CD8-positive, alpha-beta memory T cell (primary cell): Measurements from ENCODE around the gene SPPL2B. TPM values are rescaled to one million over a fixed set of nuclear protein-coding genes. Genes with fewer than 3 reads are reported as not detected.
"Not testable (repeated sequence)": the region's sequence is repeated elsewhere in the genome, so short reads cannot be mapped to it uniquely, and the experiment has no call there.

Source experiments
- CTCF ChIA-PET: fragments of 350-600 bp; sonication (Branson Sonifier 250); formaldehyde crosslinking; loops from one replicate; lab custom pipeline; 2021; ENCODE audit warnings: antibody characterized with exemption; lab: Charles Lee
- POLR2A ChIA-PET: fragments of 350-600 bp; sonication (Branson Sonifier 250); formaldehyde crosslinking; loops from one replicate; lab custom pipeline; 2021; ENCODE audit warnings: antibody characterized with exemption; lab: Charles Lee
- DNase-seq, 5 donors: peaks; one replicate each; pipeline versions ENCODE4 v3.0.0 to v3.0.0-alpha.2; 2020 to 2022; ENCODE audit warnings: mixed read lengths in 1 of 5
- H3K27ac ChIP-seq: one replicate; pipeline ENCODE4 v1.7.0; 2013; ENCODE audit warnings: low read depth, mild to moderate bottlenecking, low read length, moderate library complexity
- H3K27me3 ChIP-seq: 2 replicates; pipeline ENCODE4 v1.7.0; 2013; ENCODE audit warnings: low read length, mild to moderate bottlenecking; ENCODE audit not compliant: insufficient read depth, poor library complexity, severe bottlenecking
- H3K36me3 ChIP-seq: 2 replicates; pipeline ENCODE4 v1.7.0; 2013; ENCODE audit warnings: mild to moderate bottlenecking, low read length, moderate library complexity; ENCODE audit not compliant: insufficient read depth
- H3K4me1 ChIP-seq: 2 replicates; pipeline ENCODE4 v1.7.0; 2013; ENCODE audit warnings: mild to moderate bottlenecking, low read length, moderate library complexity; ENCODE audit not compliant: insufficient read depth
- H3K4me3 ChIP-seq: 2 replicates; pipeline ENCODE4 v1.7.0; 2013; ENCODE audit warnings: mild to moderate bottlenecking, low read length
- H3K9me3 ChIP-seq: 2 replicates; pipeline ENCODE4 v1.7.0; 2013; ENCODE audit warnings: mild to moderate bottlenecking, low read length
- H3K27ac Mint-ChIP-seq, 8 donors: one replicate each; pipeline ENCODE4 v1.8.0; 2020 to 2021; ENCODE audit warnings: mixed read lengths in 8 of 8, mild to moderate bottlenecking in 6 of 8, inconsistent platforms in 3 of 8, moderate library complexity in 3 of 8
- H3K27me3 Mint-ChIP-seq, 2 donors: one replicate each; pipeline ENCODE4 v1.8.0; 2020 to 2021; ENCODE audit warnings: mixed read lengths in 2 of 2, mild to moderate bottlenecking in 1 of 2, moderate library complexity in 1 of 2
- H3K36me3 Mint-ChIP-seq, 3 donors: one replicate each; pipeline ENCODE4 v1.8.0; 2020 to 2021; ENCODE audit warnings: mixed read lengths in 3 of 3, inconsistent platforms in 1 of 3, mild to moderate bottlenecking in 1 of 3
- H3K4me1 Mint-ChIP-seq, 3 donors: one replicate each; pipeline ENCODE4 v1.8.0; 2020 to 2021; ENCODE audit warnings: mixed read lengths in 3 of 3, inconsistent platforms in 1 of 3, mild to moderate bottlenecking in 1 of 3
- H3K4me3 Mint-ChIP-seq, 7 donors: one replicate each; pipeline ENCODE4 v1.8.0; 2020 to 2021; ENCODE audit warnings: mixed read lengths in 7 of 7, mild to moderate bottlenecking in 6 of 7, moderate library complexity in 4 of 7, inconsistent platforms in 2 of 7
- H3K9me3 Mint-ChIP-seq, 5 donors: one replicate each; pipeline ENCODE4 v1.8.0; 2020 to 2022; ENCODE audit warnings: mixed read lengths in 5 of 5, mild to moderate bottlenecking in 3 of 5, moderate library complexity in 2 of 5, inconsistent platforms in 1 of 5
- polyA plus RNA-seq: library from polyadenylated mRNA; unstranded; fragments of 300-500 nt; fragmentation: Illumina TruSeq; gene quantifications from one replicate; pipeline ENCODE4 v1.2.3, GENCODE V29; 2021
- total RNA-seq, 2 experiments: library from RNA; stranded (reverse); gene quantifications; one replicate each; pipeline ENCODE4 v1.2.3, GENCODE V29; 2021

Gene SPPL2B
- total and polyA plus RNA-seq, 3 experiments from 2014 or later: 8.4 to 41.4 (median 39.0) TPM

GRCh38 chr19:2392899-2393298 is 64.4 kb downstream of the SPPL2B start:
- not testable (repeated sequence) for H3K4me1 ChIP-seq, H3K36me3 ChIP-seq, H3K27ac ChIP-seq, H3K4me3 Mint-ChIP-seq, H3K36me3 Mint-ChIP-seq, H3K27me3 ChIP-seq, DNase-seq, H3K4me3 ChIP-seq, H3K9me3 ChIP-seq, H3K9me3 Mint-ChIP-seq
- peak overlapping the region in 2 of 8 donors; percentile 39 to 61 for H3K27ac Mint-ChIP-seq
- peaks cover 4 to 15% (median 4%) of the 10 kb centered on the region in 3 donors for H3K4me1 Mint-ChIP-seq
- H3K27me3 Mint-ChIP-seq: peaks cover 7 to 12% of the 10 kb centered on the region in 2 donors
- ChIA-PET CTCF (interaction anchor here (1.2 to 5.3 kb wide), 3 partner anchors 119 to 237 kb away, joined by 3 to 35 read pairs (median 9); no protein-coding TSS in a partner anchor), POLR2A (interaction anchor here (0.6 to 1.2 kb wide), 2 partner anchors 21 to 117 kb away, joined by 3 to 4 read pairs; no protein-coding TSS in a partner anchor)

GRCh38 chr19:2394054-2394441 is 65.6 kb downstream of the SPPL2B start:
- no peak overlapping the region for H3K4me3 ChIP-seq

GRCh38 chr19:2394442-2395292 is 66.2 kb downstream of the SPPL2B start:
- no peaks in the 10 kb centered on the region for H3K9me3 ChIP-seq
- H3K27me3 Mint-ChIP-seq: peaks cover 6 to 11% of the 10 kb centered on the region in 2 donors
- CTCF ChIA-PET: interaction anchor here (0.8 to 5.3 kb wide), 3 partner anchors 121 to 159 kb away, joined by 3 to 35 read pairs (median 3); partner anchors contain the start of gene PLEKHJ1
- H3K4me3 Mint-ChIP-seq: peak overlapping the region in 6 of 7 donors; percentile 23 to 86 (median 78)
- H3K4me1 Mint-ChIP-seq: peaks cover 4 to 15% (median 4%) of the 10 kb centered on the region in 3 donors
- H3K4me3 ChIP-seq: no peak overlapping the region
- no peak overlapping the region for H3K27ac ChIP-seq
- peak in 1 of 5 donors; percentile 36 for DNase-seq
- no peaks in the 10 kb centered on the region for H3K36me3 Mint-ChIP-seq
- peak overlapping the region in 2 of 8 donors; percentile 70 to 81 for H3K27ac Mint-ChIP-seq
- no peaks in the 10 kb centered on the region for H3K36me3 ChIP-seq
- POLR2A ChIA-PET: interaction anchor here (0.5 kb wide), 1 partner anchor 62 kb away, joined by 3 read pairs; no protein-coding TSS in a partner anchor
- no peaks in the 10 kb centered on the region for H3K9me3 Mint-ChIP-seq
- H3K27me3 ChIP-seq: no peaks in the 10 kb centered on the region
- no peaks in the 10 kb centered on the region for H3K4me1 ChIP-seq

More at GRCh38 chr19:2394054-2394441, 65.6 kb downstream of the SPPL2B start:
- Histone ChIP-seq H3K27ac (no peak overlapping the region), H3K9me3 (no peaks in the 10 kb centered on the region), H3K27me3 (no peaks in the 10 kb centered on the region), H3K4me1 (no peaks in the 10 kb centered on the region), H3K36me3 (no peaks in the 10 kb centered on the region)
- ChIA-PET CTCF (interaction anchor here (0.8 to 5.3 kb wide), 4 partner anchors 120 to 217 kb away, joined by 3 to 35 read pairs (median 3); partner anchors contain the start of gene PLEKHJ1), POLR2A (interaction anchor here (0.5 to 1.2 kb wide), 2 partner anchors 62 to 118 kb away, joined by 3 to 4 read pairs; no protein-coding TSS in a partner anchor)
- DNase-seq: no peak
- peak overlapping the region in 4 of 7 donors; percentile 34 to 86 (median 78) for H3K4me3 Mint-ChIP-seq
- no peaks in the 10 kb centered on the region for H3K36me3 Mint-ChIP-seq
- peaks cover 6 to 12% of the 10 kb centered on the region in 2 donors for H3K27me3 Mint-ChIP-seq
- H3K4me1 Mint-ChIP-seq: peaks cover 4 to 15% (median 4%) of the 10 kb centered on the region in 3 donors
- H3K27ac Mint-ChIP-seq: peak overlapping the region in 3 of 8 donors; percentile 38 to 81 (median 64)
- no peaks in the 10 kb centered on the region for H3K9me3 Mint-ChIP-seq

GRCh38 chr19:2395293-2395829 is 66.9 kb downstream of the SPPL2B start:
- H3K9me3 ChIP-seq, H3K27ac Mint-ChIP-seq, DNase-seq, H3K4me1 ChIP-seq, POLR2A ChIA-PET, H3K27me3 ChIP-seq, H3K9me3 Mint-ChIP-seq, H3K4me3 ChIP-seq, H3K27me3 Mint-ChIP-seq, H3K36me3 Mint-ChIP-seq, H3K36me3 ChIP-seq, H3K27ac ChIP-seq: not testable (repeated sequence)
- Mint-ChIP-seq H3K4me1 (peaks cover 4 to 15% (median 4%) of the 10 kb centered on the region in 3 donors), H3K4me3 (peak overlapping the region in 1 of 7 donors; percentile 86)
- CTCF ChIA-PET: interaction anchor here (5.3 kb wide), 1 partner anchor 121 kb away, joined by 35 read pairs; no protein-coding TSS in a partner anchor

GRCh38 chr19:2397173-2397572 is 68.7 kb downstream of the SPPL2B start:
- H3K9me3 ChIP-seq, CTCF ChIA-PET, H3K36me3 ChIP-seq, H3K27me3 Mint-ChIP-seq, POLR2A ChIA-PET, H3K4me3 ChIP-seq, H3K4me3 Mint-ChIP-seq, H3K27ac Mint-ChIP-seq, H3K27ac ChIP-seq, H3K9me3 Mint-ChIP-seq, H3K4me1 ChIP-seq, H3K27me3 ChIP-seq, DNase-seq, H3K36me3 Mint-ChIP-seq: not testable (repeated sequence)
- peaks cover 0 to 12% (median 1%) of the 10 kb centered on the region in 3 donors for H3K4me1 Mint-ChIP-seq

- H3K4me1 ChIP-seq: no peaks in the 10 kb centered on the region
- POLR2A ChIA-PET: no interaction called here
- DNase-seq: no peak
- no peaks in the 10 kb centered on the region for H3K27me3 ChIP-seq
- Mint-ChIP-seq H3K4me3 (no peak overlapping the region), H3K27ac (no peak overlapping the region), H3K27me3 (peaks cover 0 to 6% of the 10 kb centered on the region in 2 donors), H3K9me3 (no peaks in the 10 kb centered on the region), H3K36me3 (no peaks in the 10 kb centered on the region), H3K4me1 (peaks cover 0 to 8% (median 0%) of the 10 kb centered on the region in 3 donors)
- no peak overlapping the region for H3K4me3 ChIP-seq
- no peaks in the 10 kb centered on the region for H3K36me3 ChIP-seq
- no peak overlapping the region for H3K27ac ChIP-seq
- no peaks in the 10 kb centered on the region for H3K9me3 ChIP-seq
- CTCF ChIA-PET: no interaction called here
These were observed 70.3 kb downstream of the SPPL2B start for GRCh38 chr19:2398735-2399305.

GRCh38 chr19:2399582-2399981 is 71.1 kb downstream of the SPPL2B start:
- H3K27me3 ChIP-seq: no peaks in the 10 kb centered on the region
- peaks cover 0 to 3% (median 0%) of the 10 kb centered on the region in 3 donors for H3K4me1 Mint-ChIP-seq
- no peaks in the 10 kb centered on the region for H3K36me3 Mint-ChIP-seq
- ChIA-PET CTCF (no interaction called here), POLR2A (no interaction called here)
- H3K27ac ChIP-seq: no peak overlapping the region
- H3K27me3 Mint-ChIP-seq: peaks cover 0 to 4% of the 10 kb centered on the region in 2 donors
- no peak overlapping the region for H3K4me3 Mint-ChIP-seq
- no peaks in the 10 kb centered on the region for H3K9me3 Mint-ChIP-seq
- H3K4me1 ChIP-seq: no peaks in the 10 kb centered on the region
- no peak overlapping the region for H3K4me3 ChIP-seq
- H3K27ac Mint-ChIP-seq: no peak overlapping the region
- no peaks in the 10 kb centered on the region for H3K36me3 ChIP-seq
- no peak for DNase-seq
- H3K9me3 ChIP-seq: no peaks in the 10 kb centered on the region
